Neural cell (in vitro differentiated cells): Measurements from ENCODE around the gene TMEM98. TPM values are rescaled to one million over a fixed set of nuclear protein-coding genes. Genes with fewer than 3 reads are reported as not detected.
"Not testable (repeated sequence)": the region's sequence is repeated elsewhere in the genome, so short reads cannot be mapped to it uniquely, and the experiment has no call there.

Experiments
- H2AFZ ChIP-seq: fragments of 200-600, 300-800 bp; sonication (generic), shearing (Covaris generic); 2 replicates; pipeline ENCODE4 v1.6.0; 2014; ENCODE audit warnings: low read depth, mild to moderate bottlenecking, antibody characterized with exemption, low read length, moderate library complexity
- H3F3A ChIP-seq: fragments of 200-600 bp; shearing (Covaris generic); 2 replicates; pipeline ENCODE4 v1.6.1; 2016; ENCODE audit warnings: mild to moderate bottlenecking, moderate library complexity, mixed read lengths, antibody characterized with exemption, low read length; ENCODE audit not compliant: insufficient read depth, poor library complexity, severe bottlenecking
- H3K27ac ChIP-seq: fragments of 200-600, 300-800 bp; sonication (generic), shearing (Covaris generic); 2 replicates; pipeline ENCODE4 v1.5.1; 2014; ENCODE audit warnings: mild to moderate bottlenecking, low read length, moderate library complexity
- H3K27me3 ChIP-seq: fragments of 300-800, 200-600 bp; sonication (generic), shearing (Covaris generic); 2 replicates; pipeline ENCODE4 v1.6.0; 2014; ENCODE audit warnings: mild to moderate bottlenecking, low read depth, low read length, moderate library complexity; ENCODE audit not compliant: insufficient read depth
- H3K36me3 ChIP-seq: fragments of 300-800, 200-600 bp; sonication (generic), shearing (Covaris generic); 2 replicates; pipeline ENCODE4 v1.5.1; 2014; ENCODE audit warnings: mild to moderate bottlenecking, antibody characterized with exemption, low read length, moderate library complexity; ENCODE audit not compliant: insufficient read depth
- H3K4me2 ChIP-seq: fragments of 300-800, 200-600 bp; sonication (generic), shearing (Covaris generic); 2 replicates; pipeline ENCODE4 v1.6.0; 2014; ENCODE audit warnings: mild to moderate bottlenecking, low read length
- H3K4me3 ChIP-seq: fragments of 300-800, 200-600 bp; sonication (generic), shearing (Covaris generic); 2 replicates; pipeline ENCODE4 v1.5.1; 2014; ENCODE audit warnings: mild to moderate bottlenecking, low read length, moderate library complexity
- H3K79me2 ChIP-seq: fragments of 200-600 bp; shearing (Covaris generic); replicated peaks from 2 replicates; pipeline ENCODE4 v1.6.0; 2014; ENCODE audit warnings: mild to moderate bottlenecking, low read length, moderate library complexity; ENCODE audit not compliant: insufficient read depth
- H3K9ac ChIP-seq: fragments of 300-800, 200-600 bp; sonication (generic), shearing (Covaris generic); 2 replicates; pipeline ENCODE4 v1.6.1; 2016; ENCODE audit warnings: mild to moderate bottlenecking, low read length, mixed read lengths
- H3K9me2 ChIP-seq: fragments of 200-600 bp; shearing (Covaris generic); 2 replicates; pipeline ENCODE4 v1.6.1; 2016; ENCODE audit warnings: mild to moderate bottlenecking, low read length, mixed read lengths; ENCODE audit not compliant: insufficient read depth
- H3K9me3 ChIP-seq: fragments of 200-600, 300-800 bp; sonication (generic), shearing (Covaris generic); 2 replicates; pipeline ENCODE4 v1.6.1; 2016; ENCODE audit warnings: mild to moderate bottlenecking, mixed run types, low read length, moderate library complexity, mixed read lengths
- H4K20me1 ChIP-seq: fragments of 200-600 bp; shearing (Covaris generic); 2 replicates; pipeline ENCODE4 v1.6.1; 2016; ENCODE audit warnings: mild to moderate bottlenecking, mixed run types; ENCODE audit not compliant: insufficient read depth
- CTCF ChIP-seq: fragments of 450-650 bp; IDR thresholded peaks from 2 replicates; pipeline ENCODE4 v1.5.1; 2014; ENCODE audit warnings: antibody characterized with exemption, mild to moderate bottlenecking, moderate library complexity; ENCODE audit not compliant: poor library complexity, severe bottlenecking
- EP300 ChIP-seq: fragments of 450-650 bp; conservative IDR thresholded peaks from 2 replicates; pipeline ENCODE4 v1.6.1; 2014; ENCODE audit warnings: antibody characterized with exemption, mild to moderate bottlenecking, moderate library complexity; ENCODE audit not compliant: poor library complexity, severe bottlenecking
- EZH2 ChIP-seq: fragments of 200-600, 300-800 bp; shearing (Covaris generic), sonication (generic); IDR thresholded peaks from 2 replicates; pipeline ENCODE4 v1.6.1; 2014; ENCODE audit warnings: antibody characterized with exemption, low read length, borderline replicate concordance, mild to moderate bottlenecking; ENCODE audit not compliant: insufficient read depth, poor library complexity, severe bottlenecking
- MXI1 ChIP-seq: fragments of 450-650 bp; conservative IDR thresholded peaks from 2 replicates; pipeline ENCODE4 v1.6.1; 2014; ENCODE audit warnings: antibody characterized with exemption, mild to moderate bottlenecking; ENCODE audit not compliant: poor library complexity, severe bottlenecking
- POLR2AphosphoS5 ChIP-seq: IDR thresholded peaks from 2 replicates; pipeline ENCODE4 v1.6.1; 2012
- RAD21 ChIP-seq: fragments of 450-650 bp; conservative IDR thresholded peaks from 2 replicates; pipeline ENCODE4 v1.6.1; 2014; ENCODE audit warnings: antibody characterized with exemption, mild to moderate bottlenecking, moderate library complexity
- REST ChIP-seq: IDR thresholded peaks from 2 replicates; pipeline ENCODE4 v1.6.1; 2012; ENCODE audit warnings: borderline replicate concordance
- SMC3 ChIP-seq: fragments of 450-650 bp; conservative IDR thresholded peaks from 2 replicates; pipeline ENCODE4 v1.6.1; 2014; ENCODE audit warnings: antibody characterized with exemption, mild to moderate bottlenecking, moderate library complexity; ENCODE audit not compliant: poor library complexity
- TAF1 ChIP-seq: IDR thresholded peaks from 2 replicates; pipeline ENCODE4 v1.6.1; 2012; ENCODE audit warnings: low read depth
- polyA plus RNA-seq: library from polyadenylated mRNA; depleted of rRNA; stranded (reverse); fragments of >200 nt; gene quantifications from 2 replicates; pipeline ENCODE4 v1.2.3, GENCODE V29; 2014

Gene TMEM98
- polyA plus RNA-seq, 1 donor from 2014 or later, result 65.1 TPM

- H3K4me2 ChIP-seq, result no peak overlapping the region
- no peak overlapping the region for H3K9ac ChIP-seq
- TF ChIP-seq CTCF, result no peak
- no peak for TF ChIP-seq EZH2
- no peak for TF ChIP-seq SMC3
- TF ChIP-seq TAF1, result no peak
- no peak for TF ChIP-seq POLR2AphosphoS5
- no peak for TF ChIP-seq RAD21
- no peaks in the 10 kb centered on the region for H3K9me3 ChIP-seq
- no peaks in the 10 kb centered on the region for H3K36me3 ChIP-seq
- H3K4me3 ChIP-seq, result no peak overlapping the region
- no peaks in the 10 kb centered on the region for H3K27me3 ChIP-seq
- H4K20me1 ChIP-seq, result no peaks in the 10 kb centered on the region
- no peaks in the 10 kb centered on the region for H3K79me2 ChIP-seq
- H3K9me2 ChIP-seq, result no peaks in the 10 kb centered on the region
- no peak overlapping the region for H2AFZ ChIP-seq
- no peak overlapping the region for H3K27ac ChIP-seq
- H3F3A ChIP-seq, result no peaks in the 10 kb centered on the region
These were observed 10.9 kb upstream of the TMEM98 start for GRCh38 chr17:32917081-32917480.

DNA sequence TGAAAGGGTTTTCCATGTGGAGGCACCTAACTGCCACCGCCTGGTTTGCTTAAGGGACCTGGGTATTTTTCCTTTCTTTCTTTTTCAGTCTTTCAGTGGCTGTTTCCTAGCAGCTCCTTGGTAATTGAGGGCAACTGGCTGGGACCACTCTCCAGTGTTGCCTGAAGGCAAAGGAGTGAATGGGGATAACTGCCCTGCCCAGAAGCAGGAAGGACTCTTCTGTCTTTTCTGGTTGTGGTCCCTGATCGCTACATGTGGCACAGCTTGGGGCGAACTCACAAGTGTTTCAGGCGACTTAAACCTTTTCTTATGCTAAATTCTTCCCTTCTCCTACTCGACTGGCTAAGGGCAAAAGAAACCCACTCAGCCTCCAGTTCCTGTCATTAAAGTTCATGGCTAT, 10.1 kb upstream of the TMEM98 start:
- Histone ChIP-seq H3F3A (no peaks in the 10 kb centered on the region), H3K9me3 (no peaks in the 10 kb centered on the region)
- TF ChIP-seq EP300 (no peak), TAF1 (no peak), REST (no peak), RAD21 (no peak), POLR2AphosphoS5 (no peak), EZH2 (no peak), MXI1 (no peak), CTCF (no peak), SMC3 (no peak)

GRCh38 chr17:32919876-32920275, 8.1 kb upstream of the TMEM98 start:
- H3K9ac ChIP-seq, H3F3A ChIP-seq, H3K36me3 ChIP-seq, H3K4me3 ChIP-seq, H2AFZ ChIP-seq, H3K27me3 ChIP-seq, H3K79me2 ChIP-seq, H3K4me2 ChIP-seq, H4K20me1 ChIP-seq, H3K9me2 ChIP-seq, H3K27ac ChIP-seq, H3K9me3 ChIP-seq: not testable (repeated sequence)

More for the DNA sequence above, 10.1 kb upstream of the TMEM98 start:
- Histone ChIP-seq H3K9me2 (no peaks in the 10 kb centered on the region), H3K79me2 (no peaks in the 10 kb centered on the region), H3K27me3 (no peaks in the 10 kb centered on the region), H3K9ac (no peak overlapping the region), H3K4me2 (no peak overlapping the region), H3K36me3 (no peaks in the 10 kb centered on the region), H3K4me3 (no peak overlapping the region), H2AFZ (no peak overlapping the region), H4K20me1 (no peaks in the 10 kb centered on the region), H3K27ac (no peak overlapping the region)
